SU-DHL-6 (cell line): ENCODE results near the gene PPM1M.

Source experiments
- H2AFZ ChIP-seq: fragments of 200-600 bp; sonication (generic); 2 replicates; pipeline ENCODE4 v1.6.1; 2014; ENCODE audit warnings: low read depth, mild to moderate bottlenecking, moderate library complexity, mixed read lengths, antibody characterized with exemption, low read length; ENCODE audit not compliant: severe bottlenecking
- H3F3A ChIP-seq: fragments of 200-600 bp; shearing (Covaris generic); 2 replicates; pipeline ENCODE4 v1.6.0; 2016; ENCODE audit warnings: antibody characterized with exemption, mild to moderate bottlenecking; ENCODE audit not compliant: insufficient read depth
- H3K27ac ChIP-seq: fragments of 200-600 bp; sonication (generic); 2 replicates; pipeline ENCODE4 v1.5.1; 2016; ENCODE audit warnings: low read depth, mild to moderate bottlenecking, low read length, moderate library complexity, mixed read lengths
- H3K27me3 ChIP-seq: fragments of 200-600 bp; sonication (generic), shearing (Covaris generic); 2 replicates; pipeline ENCODE4 v1.6.0; 2014; ENCODE audit warnings: mild to moderate bottlenecking, low read length
- H3K36me3 ChIP-seq: fragments of 200-600 bp; sonication (generic); 2 replicates; pipeline ENCODE4 v1.6.1; 2014; ENCODE audit warnings: mild to moderate bottlenecking, low read length, mixed read lengths
- H3K4me2 ChIP-seq: fragments of 300-600, 200-600 bp; shearing (Covaris generic), sonication (generic); 2 replicates; pipeline ENCODE4 v1.6.0; 2014; ENCODE audit warnings: low read length, low read depth, mild to moderate bottlenecking; ENCODE audit not compliant: poor library complexity, severe bottlenecking
- H3K4me3 ChIP-seq: fragments of 200-600 bp; sonication (generic); 2 replicates; pipeline ENCODE4 v1.5.1; 2014; ENCODE audit warnings: antibody characterized with exemption, low read length, mild to moderate bottlenecking, mixed read lengths; ENCODE audit not compliant: insufficient read depth, poor library complexity, severe bottlenecking
- H3K79me2 ChIP-seq: fragments of 200-600 bp; sonication (generic); 2 replicates; pipeline ENCODE4 v1.6.1; 2014; ENCODE audit warnings: mild to moderate bottlenecking, low read length, moderate library complexity; ENCODE audit not compliant: insufficient read depth
- H3K9ac ChIP-seq: fragments of 200-600 bp; sonication (generic); 2 replicates; pipeline ENCODE4 v1.7.0; 2014; ENCODE audit warnings: mild to moderate bottlenecking, low read length
- H3K9me2 ChIP-seq: fragments of 200-600 bp; sonication (generic); replicated peaks from 2 replicates; pipeline ENCODE4 v1.6.1; 2014; ENCODE audit warnings: low read length; ENCODE audit not compliant: insufficient read depth
- H3K9me3 ChIP-seq: fragments of 200-600 bp; sonication (generic); 2 replicates; pipeline ENCODE4 v1.6.1; 2014; ENCODE audit warnings: low read length, mixed read lengths; ENCODE audit not compliant: insufficient read depth
- H4K20me1 ChIP-seq: fragments of 200-600 bp; sonication (generic); 2 replicates; pipeline ENCODE4 v1.6.1; 2014; ENCODE audit warnings: low read depth, mild to moderate bottlenecking, antibody characterized with exemption, low read length, moderate library complexity, mixed read lengths
- CTCF ChIP-seq: fragments of 200-600 bp; sonication (generic); IDR thresholded peaks from one replicate; pipeline ENCODE4 v1.5.1; 2017; ENCODE audit warnings: antibody characterized with exemption, mild to moderate bottlenecking, low read length, moderate library complexity; ENCODE audit not compliant: insufficient read depth, poor library complexity, severe bottlenecking
- EZH2phosphoT487 ChIP-seq: fragments of 200-600 bp; sonication (generic), shearing (Covaris generic); conservative IDR thresholded peaks from 2 replicates; pipeline ENCODE4 v1.6.1; 2018; ENCODE audit warnings: mild to moderate bottlenecking, antibody characterized with exemption, low read length, moderate library complexity, mixed read lengths

Gene PPM1M

GRCh38 chr3:52289338-52289746, 43.8 kb downstream of the PPM1M start:
- H3K27me3 ChIP-seq: no peaks in the 10 kb centered on the region
- H3K36me3 ChIP-seq: no peaks in the 10 kb centered on the region
- H3K9me3 ChIP-seq: no peaks in the 10 kb centered on the region
- 0 out of 2 replicates have a peak, but pooled peaks cover 5% of the 10 kb centered on the region for H3F3A ChIP-seq
- no peak overlapping the region; the same call in 1 of the 2 replicates for H3K9ac ChIP-seq
- no peak for TF ChIP-seq CTCF
- no peak for TF ChIP-seq EZH2phosphoT487
- H3K9me2 ChIP-seq: no peaks in the 10 kb centered on the region
- H2AFZ ChIP-seq: no peak overlapping the region
- no peak overlapping the region for H3K27ac ChIP-seq
- H3K4me2 ChIP-seq: no peak overlapping the region
- no peak overlapping the region for H3K4me3 ChIP-seq
- H3K79me2 ChIP-seq: peaks cover 4% of the 10 kb centered on the region; the same call in 1 of the 2 replicates
- H4K20me1 ChIP-seq: no peaks in the 10 kb centered on the region

- Histone ChIP-seq H2AFZ (no peak overlapping the region), H3K79me2 (peaks cover 4% of the 10 kb centered on the region; the same call in 1 of the 2 replicates), H3F3A (0 out of 2 replicates have a peak, but pooled peaks cover 5% of the 10 kb centered on the region), H3K4me2 (no peak overlapping the region), H3K4me3 (no peak overlapping the region), H3K27me3 (no peaks in the 10 kb centered on the region), H3K36me3 (no peaks in the 10 kb centered on the region), H3K27ac (no peak overlapping the region), H3K9me3 (no peaks in the 10 kb centered on the region), H3K9ac (no peak overlapping the region; the same call in 1 of the 2 replicates), H3K9me2 (no peaks in the 10 kb centered on the region), H4K20me1 (no peaks in the 10 kb centered on the region)
- TF ChIP-seq EZH2phosphoT487 (no peak), CTCF (no peak)
Observed at GRCh38 chr3:52289747-52290595, 44.4 kb downstream of the PPM1M start.

- H3K27ac ChIP-seq: no peak overlapping the region
- H3K27me3 ChIP-seq: no peaks in the 10 kb centered on the region
- H3K4me3 ChIP-seq: no peak overlapping the region
- H3K9me3 ChIP-seq: no peaks in the 10 kb centered on the region
- H3K9ac ChIP-seq: no peak overlapping the region
- no peak overlapping the region for H2AFZ ChIP-seq
- H4K20me1 ChIP-seq: no peaks in the 10 kb centered on the region
- H3K9me2 ChIP-seq: no peaks in the 10 kb centered on the region
- H3K36me3 ChIP-seq: no peaks in the 10 kb centered on the region
- peaks cover 4% of the 10 kb centered on the region; the same call in 1 of the 2 replicates for H3K79me2 ChIP-seq
- TF ChIP-seq CTCF: no peak
- TF ChIP-seq EZH2phosphoT487: no peak
- no peak overlapping the region for H3K4me2 ChIP-seq
- H3F3A ChIP-seq: 0 out of 2 replicates have a peak, but pooled peaks cover 5% of the 10 kb centered on the region
Observed at GRCh38 chr3:52290596-52291507, 45.3 kb downstream of the PPM1M start.
